Panc1 (cell line): ENCODE data around the gene HOXC4. TPM values are rescaled to one million over a fixed set of nuclear protein-coding genes. Genes with fewer than 3 reads are reported as not detected.

Experiments used
- ATAC-seq: fragments of 200-7000 bp; cut with Tn5 transposase; 2 replicates; pipeline ENCODE4 v1.9.1; 2020; ENCODE audit warnings: mild to moderate bottlenecking, moderate library complexity
- BruUV-seq: library from RNA; stranded (reverse); fragments of 400-500 nt; replicated peaks from 2 replicates; lab custom pipeline; 2021; lab: Mats Ljungman, UMichigan
- CTCF ChIA-PET: fragments of 300-600 bp; sonication (Branson Sonifier 250); formaldehyde crosslinking; loops from one replicate; lab custom pipeline; 2022; ENCODE audit warnings: antibody characterized with exemption; lab: Charles Lee
- POLR2A ChIA-PET: fragments of 300-600 bp; sonication (Branson Sonifier 250); formaldehyde crosslinking; loops from one replicate; lab custom pipeline; 2022; ENCODE audit warnings: antibody characterized with exemption; lab: Charles Lee
- DNase-seq: peaks from one replicate; pipeline ENCODE4 v3.0.0-alpha.2; 2010; ENCODE audit warnings: low read depth, low spot score
- H3K27ac ChIP-seq: 2 replicates; pipeline ENCODE4 v1.5.1; 2011; ENCODE audit warnings: mild to moderate bottlenecking, low read length, inconsistent platforms
- H3K27me3 ChIP-seq: fragments of 200-500 bp; sonication (Bioruptor generic); 2 replicates; pipeline ENCODE4 v1.6.0; 2014; ENCODE audit warnings: low read length, inconsistent platforms; ENCODE audit not compliant: control insufficient read depth, insufficient read depth
- H3K36me3 ChIP-seq: fragments of 200-500 bp; sonication (Bioruptor generic); 2 replicates; pipeline ENCODE4 v1.5.1; 2014; ENCODE audit warnings: inconsistent platforms, mild to moderate bottlenecking, low read length, moderate library complexity; ENCODE audit not compliant: control insufficient read depth, insufficient read depth
- H3K4me1 ChIP-seq: 2 replicates; pipeline ENCODE4 v1.5.1; 2011; ENCODE audit warnings: inconsistent platforms, mild to moderate bottlenecking, low read length, moderate library complexity; ENCODE audit not compliant: control insufficient read depth, insufficient read depth
- H3K4me3 ChIP-seq, 2 experiments: 2 replicates each; pipeline ENCODE4 v1.5.1; 2011 to 2012; ENCODE audit warnings: low read depth in 2 of 2, low read length in 2 of 2, mild to moderate bottlenecking in 2 of 2, inconsistent platforms in 1 of 2, moderate library complexity in 1 of 2
- H3K9me3 ChIP-seq: fragments of 200-500 bp; sonication (Bioruptor generic); 2 replicates; pipeline ENCODE4 v1.5.1; 2014; ENCODE audit warnings: low read depth, mild to moderate bottlenecking, inconsistent platforms, low read length, moderate library complexity; ENCODE audit not compliant: control insufficient read depth, insufficient read depth
- POLR2AphosphoS5 ChIP-seq: IDR thresholded peaks from 2 replicates; pipeline ENCODE4 v1.6.1; 2012; ENCODE audit warnings: mild to moderate bottlenecking, low read depth, low read length, moderate library complexity
- SIN3A ChIP-seq: IDR thresholded peaks from 2 replicates; pipeline ENCODE4 v1.6.1; 2012; ENCODE audit warnings: low read depth, mild to moderate bottlenecking, low read length, moderate library complexity, borderline replicate concordance; ENCODE audit not compliant: insufficient read depth
- TCF7L2 ChIP-seq: IDR thresholded peaks from 2 replicates; pipeline ENCODE4 v1.6.1; 2011; ENCODE audit warnings: mild to moderate bottlenecking, low read depth, low read length, inconsistent platforms
- in situ Hi-C: cut with HindIII; loops from 2 replicates; pipeline ENCODE4 v1.10.0; 2016; ENCODE audit warnings: low sequenced_read_pairs, low pct_unique_long_range_greater_than_20kb
- intact Hi-C: fragments of 100-400 bp; cut with micrococcal nuclease; formaldehyde crosslinking; loops from one replicate; pipeline ENCODE4 v1.10.0; 2022; ENCODE audit not compliant: unreplicated experiment
- total RNA-seq: library from RNA; stranded (reverse); gene quantifications from one replicate; pipeline ENCODE4 v1.2.1, GENCODE V29; 2021; ENCODE audit not compliant: unreplicated experiment
- TF ChIP-seq, protein P1 (sequence below), 2 experiments: IDR thresholded peaks; 2 replicates each; pipeline ENCODE4 v1.6.1; 2011 to 2012; ENCODE audit warnings: low read depth in 2 of 2, control low read depth in 1 of 2, low read length in 1 of 2, mild to moderate bottlenecking in 1 of 2, moderate library complexity in 1 of 2; ENCODE audit not compliant: insufficient read depth in 1 of 2
- TF ChIP-seq, protein P2 (sequence below): fragments of 450-650 bp; IDR thresholded peaks from 2 replicates; pipeline ENCODE4 v1.5.1; 2017; ENCODE audit warnings: mild to moderate bottlenecking

HOXC4 gene
- total RNA-seq, 1 experiment from 2014 or later = 22.7 TPM

DNA sequence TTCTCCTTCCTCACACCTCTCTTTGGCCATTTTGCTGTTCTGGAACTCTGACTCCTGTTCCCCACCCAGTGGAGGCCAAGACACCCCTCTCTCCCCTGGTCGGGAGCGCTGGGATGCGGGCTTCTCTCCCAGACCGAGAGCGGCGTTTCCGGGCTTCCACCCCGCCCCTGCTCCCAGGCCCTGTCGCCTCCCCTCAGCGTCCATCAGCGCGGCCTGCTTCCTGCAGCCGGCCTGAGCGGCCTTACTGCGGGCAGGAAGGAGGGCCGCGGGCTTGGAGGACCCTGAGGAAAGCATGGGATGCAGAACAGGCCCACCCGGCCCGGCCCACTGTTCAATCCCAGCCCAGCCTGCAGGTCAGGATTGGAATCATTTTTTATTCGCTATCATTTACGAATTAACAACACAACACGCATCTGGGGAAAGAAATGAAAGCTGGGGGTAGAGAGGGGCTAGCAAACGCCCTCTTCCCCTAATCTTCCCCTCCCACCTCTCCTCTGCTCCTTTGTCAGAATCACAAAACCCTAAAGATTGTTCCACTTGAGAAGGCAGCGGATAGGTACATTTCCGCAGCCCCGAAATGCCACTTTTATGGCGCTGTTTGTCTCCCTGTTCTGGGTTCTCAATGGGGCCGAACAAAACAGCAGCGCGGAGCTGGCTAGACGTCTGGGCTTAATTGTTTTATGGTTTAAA, 48.6 kb upstream of the HOXC4 start:
- POLR2A ChIA-PET = interaction anchor here (0.7 kb wide), 1 partner anchor 187 kb away, joined by 7 read pairs; no protein-coding TSS in a partner anchor
- DNase-seq (no peak), ATAC-seq (peak; percentile 11)
- H3K4me1 ChIP-seq = peaks cover 44% of the 10 kb centered on the region
- no peaks in the 10 kb centered on the region for H3K27me3 ChIP-seq
- no peak for TF ChIP-seq TCF7L2
- 0 out of 2 replicates have a peak, but pooled peaks have one; percentile 23 for TF ChIP-seq SIN3A
- CTCF ChIA-PET = interaction anchor here (0.6 to 1.1 kb wide), 2 partner anchors 12 to 196 kb away, joined by 3 to 7 read pairs; no protein-coding TSS in a partner anchor
- H3K27ac ChIP-seq = peak overlapping the region; percentile 99
- intact Hi-C loops (no loop called here), in situ Hi-C loops (no loop called here)
- H3K36me3 ChIP-seq = peaks cover 3% of the 10 kb centered on the region
- no peaks in the 10 kb centered on the region for H3K9me3 ChIP-seq
- no TSS peak for BruUV-seq
- H3K4me3 ChIP-seq = peak overlapping the region; percentile 47 to 66

DNA sequence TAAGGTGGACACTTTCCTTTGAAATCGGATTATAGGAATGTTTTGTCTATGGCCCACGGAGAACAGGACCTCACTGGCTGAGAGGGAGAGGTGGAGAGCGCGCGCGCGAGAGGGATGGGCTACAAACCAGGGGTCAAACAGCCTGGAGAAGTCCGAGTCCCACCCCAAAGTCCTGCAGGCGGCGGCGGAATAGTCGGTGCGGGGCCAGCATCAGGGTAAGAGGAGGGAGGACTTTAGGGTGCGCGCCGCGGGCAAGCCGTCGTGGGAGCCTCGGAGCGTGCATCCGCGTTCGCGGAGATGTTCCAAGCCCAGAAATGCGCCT, 48.1 kb upstream of the HOXC4 start:
- intact Hi-C loops = no loop called here
- peak overlapping the region; percentile 99 for H3K27ac ChIP-seq
- peak overlapping the region; percentile 47 to 66 for H3K4me3 ChIP-seq
- no peaks in the 10 kb centered on the region for H3K9me3 ChIP-seq
- TF ChIP-seq, protein P1, sequence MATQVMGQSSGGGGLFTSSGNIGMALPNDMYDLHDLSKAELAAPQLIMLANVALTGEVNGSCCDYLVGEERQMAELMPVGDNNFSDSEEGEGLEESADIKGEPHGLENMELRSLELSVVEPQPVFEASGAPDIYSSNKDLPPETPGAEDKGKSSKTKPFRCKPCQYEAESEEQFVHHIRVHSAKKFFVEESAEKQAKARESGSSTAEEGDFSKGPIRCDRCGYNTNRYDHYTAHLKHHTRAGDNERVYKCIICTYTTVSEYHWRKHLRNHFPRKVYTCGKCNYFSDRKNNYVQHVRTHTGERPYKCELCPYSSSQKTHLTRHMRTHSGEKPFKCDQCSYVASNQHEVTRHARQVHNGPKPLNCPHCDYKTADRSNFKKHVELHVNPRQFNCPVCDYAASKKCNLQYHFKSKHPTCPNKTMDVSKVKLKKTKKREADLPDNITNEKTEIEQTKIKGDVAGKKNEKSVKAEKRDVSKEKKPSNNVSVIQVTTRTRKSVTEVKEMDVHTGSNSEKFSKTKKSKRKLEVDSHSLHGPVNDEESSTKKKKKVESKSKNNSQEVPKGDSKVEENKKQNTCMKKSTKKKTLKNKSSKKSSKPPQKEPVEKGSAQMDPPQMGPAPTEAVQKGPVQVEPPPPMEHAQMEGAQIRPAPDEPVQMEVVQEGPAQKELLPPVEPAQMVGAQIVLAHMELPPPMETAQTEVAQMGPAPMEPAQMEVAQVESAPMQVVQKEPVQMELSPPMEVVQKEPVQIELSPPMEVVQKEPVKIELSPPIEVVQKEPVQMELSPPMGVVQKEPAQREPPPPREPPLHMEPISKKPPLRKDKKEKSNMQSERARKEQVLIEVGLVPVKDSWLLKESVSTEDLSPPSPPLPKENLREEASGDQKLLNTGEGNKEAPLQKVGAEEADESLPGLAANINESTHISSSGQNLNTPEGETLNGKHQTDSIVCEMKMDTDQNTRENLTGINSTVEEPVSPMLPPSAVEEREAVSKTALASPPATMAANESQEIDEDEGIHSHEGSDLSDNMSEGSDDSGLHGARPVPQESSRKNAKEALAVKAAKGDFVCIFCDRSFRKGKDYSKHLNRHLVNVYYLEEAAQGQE (IDR thresholded peaks at IDR 0.05; ENCODE audit: insufficient read depth in 1 of 2, low read depth in 2 of 2, low read length in 1 of 2) = no peak
- TF ChIP-seq TCF7L2 = 0 out of 2 replicates have a peak, but pooled peaks have one; percentile 17
- DNase-seq (no peak), ATAC-seq (peak; percentile 18)
- H3K36me3 ChIP-seq = peaks cover 3% of the 10 kb centered on the region; the same call in 1 of the 2 replicates
- no peaks in the 10 kb centered on the region for H3K27me3 ChIP-seq
- CTCF ChIA-PET = interaction anchor here (0.6 to 1.1 kb wide), 6 partner anchors 12 to 253 kb away, joined by 3 to 7 read pairs (median 3); no protein-coding TSS in a partner anchor
- in situ Hi-C loops = no loop called here
- H3K4me1 ChIP-seq = peaks cover 44% of the 10 kb centered on the region
- no TSS peak for BruUV-seq
- POLR2A ChIA-PET = interaction anchor here (0.5 to 0.7 kb wide), 2 partner anchors 50 to 186 kb away, joined by 3 to 7 read pairs; no protein-coding TSS in a partner anchor

DNA sequence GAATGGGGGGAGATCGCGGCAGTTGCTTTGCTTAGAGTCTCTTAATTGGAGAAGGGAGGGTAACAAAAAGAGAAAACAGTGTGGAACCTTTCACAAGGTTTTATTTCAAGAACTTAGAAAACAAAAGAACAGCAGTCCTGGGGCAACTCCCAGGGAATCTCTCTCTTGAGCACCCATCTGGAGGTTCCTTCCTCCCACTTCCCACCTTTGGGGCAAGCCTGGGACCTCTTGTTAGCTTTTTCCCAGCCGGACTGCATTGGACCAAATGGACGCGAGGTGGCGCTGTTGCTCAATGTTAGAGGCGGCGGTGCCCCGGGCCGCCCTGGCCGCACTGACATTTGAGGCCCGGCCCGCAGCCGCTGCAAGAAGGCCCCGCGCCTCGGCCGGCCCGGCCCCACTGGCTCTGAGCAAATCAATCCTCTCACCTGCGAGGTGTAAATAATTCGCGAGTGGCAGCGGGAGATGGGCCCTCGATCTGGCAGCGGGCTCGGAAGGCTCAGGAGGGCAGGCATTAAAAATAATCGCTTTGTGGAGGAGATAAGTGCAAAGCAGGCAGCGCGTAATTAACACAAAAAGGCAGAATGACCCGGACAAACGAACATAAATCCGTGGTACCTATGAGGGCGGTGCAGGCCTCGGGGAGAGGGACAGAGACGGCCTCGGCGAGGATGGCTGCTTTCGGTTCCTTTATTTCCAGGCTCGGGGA, 47.6 kb upstream of the HOXC4 start:
- peak overlapping the region; percentile 99 for H3K27ac ChIP-seq
- intact Hi-C loops (loop anchor here (1.0 kb wide), 3 partner anchors 15 to 195 kb away; no protein-coding TSS in a partner anchor), in situ Hi-C loops (no loop called here)
- DNase-seq = no peak
- ChIA-PET CTCF (interaction anchor here (0.6 to 1.1 kb wide), 7 partner anchors 12 to 253 kb away, joined by 3 to 7 read pairs (median 3); no protein-coding TSS in a partner anchor), POLR2A (interaction anchor here (0.5 kb wide), 1 partner anchor 50 kb away, joined by 3 read pairs; no protein-coding TSS in a partner anchor)
- H3K4me3 ChIP-seq = peak overlapping the region; percentile 47 to 66
- peak; percentile 56 for ATAC-seq
- H3K27me3 ChIP-seq = no peaks in the 10 kb centered on the region
- BruUV-seq = no TSS peak
- TF ChIP-seq POLR2AphosphoS5 (no peak; the same call in 1 of the 2 replicates), SIN3A (peak; percentile 72; the same call in 1 of the 2 replicates), TCF7L2 (no peak)
- TF ChIP-seq, protein P1 (IDR thresholded peaks at IDR 0.05; ENCODE audit: insufficient read depth in 1 of 2, low read depth in 2 of 2, low read length in 1 of 2) = no peak
- TF ChIP-seq, protein P2, sequence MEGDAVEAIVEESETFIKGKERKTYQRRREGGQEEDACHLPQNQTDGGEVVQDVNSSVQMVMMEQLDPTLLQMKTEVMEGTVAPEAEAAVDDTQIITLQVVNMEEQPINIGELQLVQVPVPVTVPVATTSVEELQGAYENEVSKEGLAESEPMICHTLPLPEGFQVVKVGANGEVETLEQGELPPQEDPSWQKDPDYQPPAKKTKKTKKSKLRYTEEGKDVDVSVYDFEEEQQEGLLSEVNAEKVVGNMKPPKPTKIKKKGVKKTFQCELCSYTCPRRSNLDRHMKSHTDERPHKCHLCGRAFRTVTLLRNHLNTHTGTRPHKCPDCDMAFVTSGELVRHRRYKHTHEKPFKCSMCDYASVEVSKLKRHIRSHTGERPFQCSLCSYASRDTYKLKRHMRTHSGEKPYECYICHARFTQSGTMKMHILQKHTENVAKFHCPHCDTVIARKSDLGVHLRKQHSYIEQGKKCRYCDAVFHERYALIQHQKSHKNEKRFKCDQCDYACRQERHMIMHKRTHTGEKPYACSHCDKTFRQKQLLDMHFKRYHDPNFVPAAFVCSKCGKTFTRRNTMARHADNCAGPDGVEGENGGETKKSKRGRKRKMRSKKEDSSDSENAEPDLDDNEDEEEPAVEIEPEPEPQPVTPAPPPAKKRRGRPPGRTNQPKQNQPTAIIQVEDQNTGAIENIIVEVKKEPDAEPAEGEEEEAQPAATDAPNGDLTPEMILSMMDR = peak; percentile 91
- H3K4me1 ChIP-seq = peaks cover 44% of the 10 kb centered on the region
- peaks cover 3% of the 10 kb centered on the region; the same call in 1 of the 2 replicates for H3K36me3 ChIP-seq
- no peaks in the 10 kb centered on the region for H3K9me3 ChIP-seq
